LNCaP clone FGC (cell line): Measurements from ENCODE around the gene CTNNBL1.

Experiments
- DNase-seq: peaks from one replicate; pipeline ENCODE4 v3.0.0-alpha.2; 2011; ENCODE audit warnings: low read depth
- H3K4me3 ChIP-seq: 2 replicates; pipeline ENCODE4 v1.5.1; 2011; ENCODE audit warnings: mild to moderate bottlenecking, low read depth, low read length, control low read depth
- CTCF ChIP-seq: IDR thresholded peaks from 2 replicates; pipeline ENCODE4 v1.5.1; 2012; ENCODE audit warnings: mild to moderate bottlenecking; ENCODE audit not compliant: control insufficient read depth, insufficient read depth; ENCODE audit errors: extremely low read depth

Gene CTNNBL1

GRCh38 chr20:37822141-37822601, 128.3 kb downstream of the CTNNBL1 start:
- no peak for DNase-seq
- no peak overlapping the region for H3K4me3 ChIP-seq
- no peak for TF ChIP-seq CTCF

- H3K4me3 ChIP-seq, result no peak overlapping the region
- no peak for TF ChIP-seq CTCF
These were observed 129.6 kb downstream of the CTNNBL1 start for GRCh38 chr20:37823296-37823980.

GRCh38 chr20:37827605-37828004, 133.8 kb downstream of the CTNNBL1 start:
- no peak overlapping the region for H3K4me3 ChIP-seq
- DNase-seq, result no peak
- TF ChIP-seq CTCF, result no peak

More at GRCh38 chr20:37823296-37823980, 129.6 kb downstream of the CTNNBL1 start:
- DNase-seq, result no peak

GRCh38 chr20:37828684-37829083, 134.9 kb downstream of the CTNNBL1 start:
- DNase-seq, result no peak
- no peak for TF ChIP-seq CTCF
- H3K4me3 ChIP-seq, result no peak overlapping the region

GRCh38 chr20:37829128-37829527, 135.3 kb downstream of the CTNNBL1 start:
- H3K4me3 ChIP-seq, result no peak overlapping the region
- no peak for DNase-seq
- no peak for TF ChIP-seq CTCF

- no peak for DNase-seq
- no peak overlapping the region for H3K4me3 ChIP-seq
- TF ChIP-seq CTCF, result no peak
These were observed 139.5 kb downstream of the CTNNBL1 start for GRCh38 chr20:37833221-37833896.
